Stimulated activated memory B cell treated with anti-CD40 and anti-IgM and Interleukin-4, amounts not matched to agents 10 μg/mL and 1 μg/mL and 100 μg/mL, for 72 hours (primary cell): Measurements from ENCODE around the gene CRIP1.

Source experiments
- ATAC-seq: fragments of 150-1000 bp; cut with Tn5 transposase; 2 replicates; pipeline ENCODE4 v1.10.0; 2021
- H3K27ac Mint-ChIP-seq: one replicate; pipeline ENCODE4 v1.8.0; 2022; ENCODE audit warnings: mild to moderate bottlenecking, mixed read lengths
- H3K27me3 Mint-ChIP-seq: one replicate; pipeline ENCODE4 v1.8.0; 2022; ENCODE audit warnings: mixed read lengths
- H3K36me3 Mint-ChIP-seq: one replicate; pipeline ENCODE4 v1.8.0; 2022; ENCODE audit warnings: mixed read lengths
- H3K4me1 Mint-ChIP-seq: one replicate; pipeline ENCODE4 v1.8.0; 2022; ENCODE audit warnings: mixed read lengths
- H3K4me3 Mint-ChIP-seq: one replicate; pipeline ENCODE4 v1.8.0; 2022; ENCODE audit warnings: mild to moderate bottlenecking, moderate library complexity, mixed read lengths
- H3K9me3 Mint-ChIP-seq: one replicate; pipeline ENCODE4 v1.8.0; 2022; ENCODE audit warnings: mixed read lengths

Gene CRIP1

GRCh38 chr14:105490267-105490571, 3.5 kb downstream of the CRIP1 start:
- Mint-ChIP-seq H3K27me3 (no peaks in the 10 kb centered on the region), H3K36me3 (peaks cover 14% of the 10 kb centered on the region), H3K4me1 (peaks cover 44% of the 10 kb centered on the region), H3K9me3 (no peaks in the 10 kb centered on the region), H3K27ac (peak overlapping the region; percentile 75), H3K4me3 (peak overlapping the region; percentile 85)
- ATAC-seq = peak; percentile 0

GRCh38 chr14:105490572-105491365, 4.1 kb downstream of the CRIP1 start, which contains the start of gene TEDC1:
TEDC1 (plus strand) TSS chr14:105491246; CDS start chr14:105491376, 130 bp downstream.
- H3K4me1 Mint-ChIP-seq = peaks cover 38% of the 10 kb centered on the region
- peak within 1 kb of the TSS; percentile 75 for H3K27ac Mint-ChIP-seq
- peak within 1 kb of the TSS; percentile 85 for H3K4me3 Mint-ChIP-seq
- peaks cover 14% of the 10 kb centered on the region for H3K36me3 Mint-ChIP-seq
- H3K27me3 Mint-ChIP-seq = no peaks in the 10 kb centered on the region
- no peaks in the 10 kb centered on the region for H3K9me3 Mint-ChIP-seq
- peak; percentile 85 for ATAC-seq

GRCh38 chr14:105491366-105491973, 4.8 kb downstream of the CRIP1 start:
- H3K4me3 Mint-ChIP-seq = peak overlapping the region; percentile 85
- H3K4me1 Mint-ChIP-seq = peaks cover 31% of the 10 kb centered on the region
- H3K36me3 Mint-ChIP-seq = peaks cover 14% of the 10 kb centered on the region
- no peaks in the 10 kb centered on the region for H3K9me3 Mint-ChIP-seq
- ATAC-seq = peak; percentile 3
- H3K27ac Mint-ChIP-seq = peak overlapping the region; percentile 75
- H3K27me3 Mint-ChIP-seq = no peaks in the 10 kb centered on the region

- Mint-ChIP-seq H3K36me3 (peaks cover 14% of the 10 kb centered on the region), H3K9me3 (no peaks in the 10 kb centered on the region), H3K4me1 (peaks cover 26% of the 10 kb centered on the region), H3K4me3 (peak overlapping the region; percentile 85), H3K27ac (peak overlapping the region; percentile 75), H3K27me3 (no peaks in the 10 kb centered on the region)
- no peak for ATAC-seq
Measured at GRCh38 chr14:105492031-105492970, 5.6 kb downstream of the CRIP1 start.

GRCh38 chr14:105492971-105493871, 6.5 kb downstream of the CRIP1 start:
- Mint-ChIP-seq H3K27ac (no peak overlapping the region), H3K36me3 (peaks cover 16% of the 10 kb centered on the region), H3K4me1 (peaks cover 25% of the 10 kb centered on the region), H3K9me3 (no peaks in the 10 kb centered on the region), H3K4me3 (peak overlapping the region; percentile 18), H3K27me3 (no peaks in the 10 kb centered on the region)
- ATAC-seq = no peak

- ATAC-seq = no peak
- Mint-ChIP-seq H3K27ac (no peak overlapping the region), H3K27me3 (no peaks in the 10 kb centered on the region), H3K9me3 (no peaks in the 10 kb centered on the region), H3K36me3 (peaks cover 16% of the 10 kb centered on the region), H3K4me1 (peaks cover 17% of the 10 kb centered on the region), H3K4me3 (peak overlapping the region; percentile 18)
Measured at GRCh38 chr14:105493921-105494605, 7.4 kb downstream of the CRIP1 start.

GRCh38 chr14:105494606-105494929, 7.9 kb downstream of the CRIP1 start:
- Mint-ChIP-seq H3K9me3 (no peaks in the 10 kb centered on the region), H3K36me3 (peaks cover 11% of the 10 kb centered on the region), H3K27me3 (no peaks in the 10 kb centered on the region), H3K4me1 (peaks cover 12% of the 10 kb centered on the region), H3K4me3 (no peak overlapping the region), H3K27ac (no peak overlapping the region)
- ATAC-seq = no peak

GRCh38 chr14:105495101-105495989, 8.7 kb downstream of the CRIP1 start:
- Mint-ChIP-seq H3K27ac (no peak overlapping the region), H3K9me3 (no peaks in the 10 kb centered on the region), H3K27me3 (no peaks in the 10 kb centered on the region), H3K4me3 (no peak overlapping the region), H3K4me1 (peaks cover 8% of the 10 kb centered on the region), H3K36me3 (peaks cover 10% of the 10 kb centered on the region)
- ATAC-seq = no peak

- peaks cover 8% of the 10 kb centered on the region for H3K4me1 Mint-ChIP-seq
- no peak overlapping the region for H3K4me3 Mint-ChIP-seq
- peaks cover 10% of the 10 kb centered on the region for H3K36me3 Mint-ChIP-seq
- H3K9me3 Mint-ChIP-seq = no peaks in the 10 kb centered on the region
- H3K27ac Mint-ChIP-seq = no peak overlapping the region
- no peak for ATAC-seq
- H3K27me3 Mint-ChIP-seq = no peaks in the 10 kb centered on the region
Measured at GRCh38 chr14:105495990-105496830, 9.5 kb downstream of the CRIP1 start.

GRCh38 chr14:105496831-105497591, 10.3 kb downstream of the CRIP1 start:
- no peak overlapping the region for H3K27ac Mint-ChIP-seq
- H3K4me3 Mint-ChIP-seq = no peak overlapping the region
- ATAC-seq = no peak
- H3K9me3 Mint-ChIP-seq = no peaks in the 10 kb centered on the region
- H3K4me1 Mint-ChIP-seq = peaks cover 2% of the 10 kb centered on the region
- no peaks in the 10 kb centered on the region for H3K27me3 Mint-ChIP-seq
- H3K36me3 Mint-ChIP-seq = peaks cover 10% of the 10 kb centered on the region

GRCh38 chr14:105497671-105498429, 11.2 kb downstream of the CRIP1 start:
- H3K27ac Mint-ChIP-seq = no peak overlapping the region
- no peaks in the 10 kb centered on the region for H3K4me1 Mint-ChIP-seq
- no peaks in the 10 kb centered on the region for H3K9me3 Mint-ChIP-seq
- H3K27me3 Mint-ChIP-seq = peaks cover 6% of the 10 kb centered on the region
- no peak overlapping the region for H3K4me3 Mint-ChIP-seq
- peaks cover 10% of the 10 kb centered on the region for H3K36me3 Mint-ChIP-seq
- no peak for ATAC-seq
